ENCODE measurements around the gene CNTNAP2.
A peak's percentile ranks its signal among the peaks of the same experiment; 100 is the strongest.

CNTNAP2 gene

DNA sequence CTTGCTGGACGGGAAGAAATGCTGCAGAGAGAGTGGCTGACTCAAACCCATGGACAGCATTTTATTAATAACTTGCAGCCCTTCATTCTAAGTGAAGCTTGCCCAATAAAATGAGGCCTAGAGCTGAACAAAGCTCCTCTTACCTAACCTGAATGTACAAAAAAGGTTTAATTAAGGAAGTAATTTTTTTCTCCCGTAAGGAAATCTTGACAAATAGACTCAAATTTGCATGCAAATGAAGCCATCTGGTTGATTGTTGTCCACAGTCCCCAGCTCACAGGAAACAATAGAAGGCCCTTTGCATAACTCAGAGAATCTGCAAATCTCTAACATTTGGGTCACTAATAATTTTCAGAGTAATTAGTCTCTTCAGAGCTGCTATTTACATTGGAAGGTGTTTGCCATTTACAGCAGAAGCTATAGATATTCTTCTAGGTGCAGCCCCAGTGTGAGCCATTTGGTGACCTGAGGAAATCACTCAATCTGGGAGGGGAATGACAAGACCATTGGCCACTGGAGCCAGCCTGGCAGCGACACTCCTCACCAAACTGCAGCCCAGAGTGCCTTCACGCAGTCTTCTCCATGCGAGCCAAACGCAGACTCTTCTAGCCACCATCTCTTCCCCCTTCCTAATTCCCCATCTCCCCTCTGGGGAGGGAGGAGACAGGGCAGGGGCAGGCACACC, 1991.0 kb downstream of the CNTNAP2 start:
- DNase-seq (ENCODE audit: low read depth): no peak

DNA sequence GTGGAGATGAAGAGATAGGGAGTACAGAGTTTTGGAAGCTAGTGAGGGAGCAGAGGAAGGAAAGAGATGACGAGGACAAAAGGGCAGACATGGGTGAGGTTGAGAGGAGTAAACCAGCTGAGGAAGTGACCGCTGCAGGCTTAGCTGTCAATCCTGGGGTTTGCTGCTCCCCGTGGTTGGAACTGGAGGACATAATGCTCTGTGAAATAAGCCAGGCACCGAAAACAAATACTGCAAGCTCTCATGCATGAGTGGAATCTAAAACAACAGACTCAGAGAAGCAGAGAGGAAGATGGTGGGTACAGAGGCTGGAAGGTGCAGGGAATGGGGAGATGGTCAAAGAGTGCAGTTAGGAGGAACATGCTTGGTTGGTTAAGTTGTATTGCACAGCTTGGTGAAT, 1991.8 kb downstream of the CNTNAP2 start:
- no peak for DNase-seq (ENCODE audit: low read depth)

DNA sequence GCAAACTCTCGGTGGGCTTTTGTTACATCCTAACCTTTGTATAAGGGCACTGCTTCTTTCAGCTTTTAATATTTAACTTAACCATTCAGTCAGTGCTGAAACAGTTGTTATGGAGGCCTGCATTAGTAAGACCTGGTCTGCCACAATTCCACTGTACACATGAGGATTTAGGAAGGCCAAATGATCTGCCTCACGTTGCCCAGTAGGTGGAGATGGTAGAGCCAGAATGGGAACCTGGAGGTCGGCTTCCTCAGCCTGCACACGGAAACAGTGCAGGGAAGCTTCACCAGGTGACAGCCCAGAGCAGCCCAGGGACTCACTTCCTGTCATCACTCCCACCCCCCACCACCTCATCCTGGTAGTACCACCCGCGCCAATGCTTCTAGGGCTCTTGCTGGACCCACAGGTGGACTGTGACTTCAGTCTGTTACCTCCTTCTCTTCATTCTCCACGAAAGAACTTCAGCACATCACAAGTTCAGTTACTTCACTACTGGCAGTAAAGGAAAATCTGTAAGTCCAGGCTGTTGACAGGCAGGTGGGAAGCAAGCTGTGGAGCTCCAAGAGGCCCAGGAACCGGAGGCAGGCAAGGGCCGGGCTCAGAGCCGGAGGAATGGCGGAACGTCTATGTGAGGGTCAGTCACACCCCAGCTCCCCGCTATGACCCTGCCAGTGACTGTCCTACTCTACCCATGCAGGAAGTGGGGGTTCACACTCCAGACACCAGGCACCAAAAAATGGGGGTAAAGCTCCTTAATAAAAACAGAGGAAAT, 1993.7 kb downstream of the CNTNAP2 start:
- peak; percentile 6 for DNase-seq (ENCODE audit: low read depth)

DNA sequence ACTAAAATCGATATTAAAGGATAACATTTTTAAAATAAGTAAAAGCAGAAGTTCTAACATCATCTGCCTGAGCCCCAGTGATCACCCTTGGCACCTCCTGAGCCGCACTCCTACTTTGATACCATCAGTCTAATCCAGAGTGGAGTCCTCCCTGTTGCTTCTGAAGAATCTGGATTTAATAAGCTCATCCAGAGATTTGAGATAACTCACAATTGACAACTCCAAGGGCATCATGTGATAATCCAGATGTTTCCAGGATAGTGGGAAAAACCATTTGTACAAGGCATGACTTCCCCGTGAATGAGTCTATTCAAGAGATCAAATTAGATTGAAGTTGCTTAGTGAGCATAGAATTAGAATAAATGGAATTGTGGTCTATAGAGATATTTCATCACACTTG, 1998.2 kb downstream of the CNTNAP2 start:
- DNase-seq (ENCODE audit: low read depth): no peak

DNA sequence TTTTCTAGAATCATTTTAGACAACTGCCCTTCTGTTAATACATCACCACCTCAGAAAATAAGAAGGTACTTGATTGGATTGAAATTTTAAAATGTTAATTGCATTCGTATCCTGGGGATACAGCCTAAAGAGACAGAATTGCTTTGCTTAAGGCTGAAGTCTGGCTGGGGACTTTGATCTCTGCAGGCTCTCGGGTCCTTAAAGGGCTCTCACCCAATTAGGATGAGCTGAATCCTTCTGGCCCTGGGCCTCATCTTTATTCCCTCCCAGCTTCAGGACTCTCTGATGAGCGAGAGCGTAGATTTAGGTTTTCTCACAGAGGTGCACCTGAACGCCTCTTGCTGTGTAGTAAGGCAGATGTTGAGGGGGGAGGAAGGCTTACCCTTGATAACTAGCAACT, 1998.7 kb downstream of the CNTNAP2 start:
- DNase-seq (ENCODE audit: low read depth): no peak

DNA sequence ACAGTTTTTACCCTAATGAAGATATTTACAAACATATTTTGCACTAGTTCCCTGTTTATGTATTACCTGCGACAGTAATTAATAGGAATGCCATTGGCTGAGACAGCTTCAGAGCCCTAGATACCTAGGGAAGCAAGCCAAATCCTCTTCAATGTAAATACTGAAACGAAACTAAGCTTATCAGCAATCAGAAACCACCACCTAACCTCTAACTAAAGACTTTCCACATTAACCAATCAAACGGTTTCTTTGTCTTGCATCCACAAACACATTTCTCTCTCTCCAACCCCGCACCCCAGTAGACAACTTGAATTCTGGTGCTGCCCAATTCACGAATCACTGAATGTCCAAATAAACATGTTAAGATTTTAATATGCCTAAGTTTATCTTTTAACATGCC, 1999.6 kb downstream of the CNTNAP2 start:
- no peak for DNase-seq (ENCODE audit: low read depth)

DNA sequence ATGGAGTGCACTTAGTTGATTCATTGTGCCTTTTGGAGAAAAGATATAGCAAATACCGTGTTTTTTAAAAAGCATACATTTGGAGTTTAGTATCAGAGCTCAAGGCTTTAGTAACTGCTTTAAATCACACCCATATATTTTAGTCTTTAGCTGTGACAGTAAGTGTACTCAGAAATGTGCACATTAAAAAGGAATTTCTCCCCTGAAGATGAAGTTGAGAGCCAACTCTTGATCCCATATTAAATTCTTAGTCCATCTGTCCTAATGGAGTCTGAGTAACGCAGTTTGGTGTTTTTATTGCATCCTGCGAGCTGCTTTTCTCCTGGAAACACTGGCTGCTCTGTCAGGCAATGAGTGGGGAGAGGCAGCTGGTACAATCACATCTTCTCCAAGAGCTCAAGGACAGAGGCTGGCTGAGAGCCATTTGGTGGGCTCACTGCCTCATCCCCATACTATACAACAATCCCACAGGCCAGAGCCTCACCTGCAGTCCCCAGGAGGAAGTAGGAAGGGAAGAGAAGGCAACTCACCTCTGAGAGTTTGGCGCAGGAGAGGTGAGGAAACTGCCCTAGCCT, 2000.3 kb downstream of the CNTNAP2 start:
- no peak for DNase-seq (ENCODE audit: low read depth)

DNA sequence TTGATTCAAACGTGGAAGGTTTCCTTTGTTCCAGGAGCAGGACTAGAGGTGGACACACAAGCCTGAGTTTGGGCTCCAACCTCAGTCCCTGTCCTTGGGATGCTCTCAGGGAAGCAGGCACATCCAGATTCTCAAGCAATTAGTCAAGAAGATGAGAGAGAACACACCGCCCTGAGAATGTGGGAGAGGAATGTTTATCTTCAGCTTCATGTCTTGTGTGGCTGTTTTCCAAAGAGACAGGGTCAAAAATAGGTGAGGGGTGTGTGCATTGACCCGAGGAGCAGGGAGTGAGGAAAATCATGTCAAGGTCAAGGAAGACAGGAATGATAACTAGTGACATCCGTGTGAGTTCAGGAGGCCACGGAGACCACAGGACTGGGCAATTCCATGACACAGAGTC, 2001.8 kb downstream of the CNTNAP2 start:
- no peak for DNase-seq (ENCODE audit: low read depth)

DNA sequence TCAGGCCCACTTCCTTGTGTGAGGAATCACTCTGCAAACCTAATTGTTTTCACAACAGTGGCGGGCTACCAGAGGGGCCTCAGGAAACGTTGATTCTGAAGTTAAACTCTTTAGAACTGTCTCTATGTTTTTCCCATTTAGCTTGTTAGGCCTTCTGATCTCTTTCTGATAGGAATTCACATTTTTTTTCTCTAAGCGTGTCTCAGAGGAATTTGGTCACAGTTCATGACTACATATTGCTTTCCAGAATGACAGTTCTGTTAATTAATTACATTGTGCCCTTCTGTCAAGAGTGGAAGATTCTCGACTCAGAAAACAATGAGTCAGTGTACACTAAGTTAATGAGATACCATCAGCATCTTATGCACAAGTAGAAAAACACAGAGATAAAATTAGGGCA, 2004.8 kb downstream of the CNTNAP2 start:
- DNase-seq (ENCODE audit: low read depth): no peak

DNA sequence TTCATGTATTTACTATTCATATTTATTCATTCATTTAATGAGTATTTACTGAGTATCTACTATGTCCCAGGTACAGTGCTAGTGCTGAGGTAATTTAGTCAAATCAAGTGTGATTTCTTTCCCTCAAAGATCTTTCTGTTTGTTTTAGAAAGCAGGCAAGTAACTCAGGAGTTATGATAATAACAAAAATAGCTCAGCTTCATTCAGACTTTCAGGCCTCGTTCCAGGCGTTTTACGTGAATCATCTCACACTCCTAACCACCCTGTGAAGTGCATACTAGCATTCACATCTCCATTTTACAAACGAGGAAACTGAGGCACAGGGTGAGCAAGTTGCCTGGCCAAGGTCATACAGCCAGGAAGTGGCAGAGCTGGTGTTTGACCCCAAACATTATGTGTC, 2005.2 kb downstream of the CNTNAP2 start:
- DNase-seq (ENCODE audit: low read depth): no peak

DNA sequence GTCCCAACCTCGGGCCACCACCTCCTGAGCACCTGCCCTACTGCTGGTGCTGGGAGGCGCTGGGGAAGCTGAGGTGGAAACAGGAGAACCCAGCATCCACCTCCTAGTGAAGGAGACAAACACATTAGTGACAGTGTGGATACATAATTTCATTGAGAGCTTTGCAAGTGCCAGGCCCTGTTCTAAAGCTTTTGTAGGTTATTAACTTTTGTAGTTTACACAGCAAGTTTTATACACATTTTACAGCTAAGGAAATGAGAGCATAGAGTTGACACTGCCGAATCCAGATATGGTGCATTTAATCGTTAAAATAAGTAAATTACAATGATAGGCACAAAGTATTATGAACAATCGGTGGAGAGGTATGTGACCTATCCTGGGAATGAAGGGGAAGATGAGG, 2007.9 kb downstream of the CNTNAP2 start:
- DNase-seq (ENCODE audit: low read depth): no peak

DNA sequence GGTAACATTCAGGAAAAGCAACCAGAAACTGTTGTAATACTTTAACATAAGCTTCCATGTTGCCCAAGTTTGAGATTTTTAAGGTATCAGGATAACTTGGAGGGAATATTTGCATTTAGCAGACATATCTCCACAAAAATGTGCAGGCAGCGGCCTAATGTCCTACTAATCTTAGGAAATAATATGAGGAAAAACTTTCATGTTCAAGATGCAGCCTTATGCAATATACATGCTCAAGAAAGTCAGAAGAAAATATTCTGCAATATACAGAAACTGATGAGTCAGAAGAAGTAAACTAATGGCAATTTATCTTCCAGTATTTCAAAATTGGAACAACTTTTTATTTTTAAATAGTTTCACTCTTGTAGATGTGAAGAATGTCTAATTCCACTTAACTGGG, 2010.8 kb downstream of the CNTNAP2 start:
- no peak for DNase-seq (ENCODE audit: low read depth)

DNA sequence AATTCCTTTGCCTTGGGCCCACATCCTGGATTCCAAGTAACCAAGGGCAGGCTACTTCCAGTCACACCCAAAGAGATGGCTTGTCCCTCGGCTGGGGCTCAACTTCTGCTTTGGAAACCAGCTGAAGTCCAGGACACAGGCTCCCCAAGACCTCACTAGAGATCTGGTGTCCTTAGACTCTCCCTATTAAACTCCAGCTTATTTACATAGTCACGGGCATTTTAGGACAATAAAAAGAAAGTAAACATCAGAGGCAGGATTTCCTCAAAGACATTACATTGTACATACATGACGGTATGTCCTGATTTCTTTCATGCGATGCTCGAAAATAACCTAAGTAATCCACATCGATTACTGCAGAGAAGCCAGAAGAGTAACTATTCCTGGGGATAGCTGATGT, 2012.4 kb downstream of the CNTNAP2 start:
- DNase-seq (ENCODE audit: low read depth): no peak

DNA sequence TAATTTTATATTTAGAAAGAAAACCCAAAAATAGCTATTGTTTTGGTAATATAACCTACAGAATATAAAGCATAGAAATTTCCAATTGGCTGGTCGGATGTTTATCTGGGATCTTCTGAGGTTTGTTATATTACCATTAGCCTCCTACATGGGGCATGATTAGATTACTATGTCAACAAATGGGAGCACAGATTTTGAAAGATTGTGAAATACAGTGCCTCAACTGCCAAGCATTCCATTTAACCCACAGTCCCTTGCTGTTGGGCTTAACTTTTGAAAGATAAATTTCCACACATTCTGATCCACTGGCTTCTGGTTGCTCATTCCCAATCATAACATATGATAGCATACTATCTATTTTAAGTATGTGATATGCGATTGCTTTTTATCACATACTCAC, 2018.5 kb downstream of the CNTNAP2 start:
- DNase-seq (ENCODE audit: low read depth): no peak

DNA sequence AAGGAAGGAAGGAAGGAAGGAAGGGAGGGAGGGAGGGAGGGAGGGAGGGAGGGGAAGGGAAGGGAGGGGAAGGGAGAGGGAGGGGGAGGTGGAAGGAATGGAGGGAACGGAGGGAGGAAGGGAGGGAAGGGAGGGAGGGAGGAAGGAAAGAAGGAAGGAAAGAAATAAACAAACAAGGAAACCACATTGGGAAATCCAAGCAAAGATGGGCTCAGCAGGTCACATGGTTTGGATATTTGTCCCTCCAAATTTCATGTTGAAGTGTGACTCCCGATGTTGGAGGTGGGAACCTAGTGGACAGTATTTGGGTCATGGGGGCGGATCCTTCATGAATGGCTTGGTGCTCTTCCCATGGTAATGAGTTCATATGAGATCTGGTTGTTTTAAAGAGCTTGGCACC, 2019.4 kb downstream of the CNTNAP2 start:
- DNase-seq (ENCODE audit: low read depth): no peak

DNA sequence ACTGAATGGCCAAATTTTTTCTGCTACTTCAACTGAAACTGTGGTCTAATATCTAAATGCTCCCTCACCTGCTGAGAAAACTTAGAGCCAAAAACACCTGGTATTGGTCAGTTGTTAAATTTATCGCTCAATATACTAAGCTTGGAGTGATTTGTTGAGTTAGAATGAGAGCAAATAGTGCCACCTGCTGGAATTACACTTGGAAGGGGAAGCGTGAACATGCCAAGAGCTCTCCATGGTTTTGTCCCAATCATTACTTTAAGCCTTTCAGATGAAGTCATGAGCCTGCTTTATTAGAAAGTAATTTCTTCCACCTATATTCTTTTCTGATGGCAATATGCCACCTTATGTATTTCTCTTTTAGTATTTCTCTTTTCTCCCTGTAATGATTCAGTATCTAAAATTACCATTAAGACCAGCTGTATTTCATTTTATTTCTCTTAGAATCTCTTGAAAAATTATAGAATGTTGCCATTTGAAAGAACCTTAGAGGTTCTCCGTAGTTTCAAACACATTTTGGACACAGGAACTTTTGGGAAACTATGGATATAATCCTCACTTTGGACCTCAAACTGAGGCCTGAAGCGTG, 2026.2 kb downstream of the CNTNAP2 start:
- peak; percentile 39 for DNase-seq (ENCODE audit: low read depth)

DNA sequence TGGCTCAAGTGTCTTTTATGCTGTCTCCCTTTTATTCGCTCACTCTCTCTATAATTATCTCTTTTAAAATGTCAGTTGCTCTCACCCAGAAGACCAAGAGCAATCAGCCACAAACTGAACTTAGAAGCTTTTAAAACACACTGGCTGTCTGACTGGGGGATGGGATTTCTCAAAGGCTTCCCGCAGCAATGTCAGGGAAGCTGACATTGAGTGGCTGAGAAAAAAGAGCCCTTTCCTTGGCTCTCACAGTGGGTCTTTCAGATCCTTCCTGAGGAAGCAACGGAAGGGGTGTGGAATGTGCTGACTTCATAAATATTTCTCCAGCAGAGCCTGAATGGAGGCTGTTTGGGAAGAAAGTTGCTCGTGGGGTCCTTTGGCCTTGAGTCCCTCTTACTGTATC, 2028.2 kb downstream of the CNTNAP2 start:
- DNase-seq (ENCODE audit: low read depth): peak; percentile 2

DNA sequence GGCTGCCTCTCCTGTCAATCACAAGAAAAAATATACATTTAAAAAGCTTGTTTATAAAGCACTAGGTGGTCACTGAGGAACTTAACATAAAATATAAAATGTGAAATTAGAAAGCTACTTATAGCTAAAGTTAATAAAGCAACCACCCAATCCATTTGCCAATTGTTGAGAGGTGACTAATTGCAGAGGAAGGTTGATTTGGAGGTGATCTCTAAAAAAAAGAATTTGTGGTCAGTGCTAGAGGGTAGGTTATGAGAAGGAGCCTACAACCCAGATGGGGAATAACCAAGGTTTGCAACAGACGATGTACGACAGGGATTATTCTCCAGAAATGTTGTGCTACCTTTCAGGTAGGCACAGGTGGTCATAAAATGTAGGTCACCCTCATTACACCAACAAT, 2029.7 kb downstream of the CNTNAP2 start:
- DNase-seq (ENCODE audit: low read depth): peak; percentile 43

DNA sequence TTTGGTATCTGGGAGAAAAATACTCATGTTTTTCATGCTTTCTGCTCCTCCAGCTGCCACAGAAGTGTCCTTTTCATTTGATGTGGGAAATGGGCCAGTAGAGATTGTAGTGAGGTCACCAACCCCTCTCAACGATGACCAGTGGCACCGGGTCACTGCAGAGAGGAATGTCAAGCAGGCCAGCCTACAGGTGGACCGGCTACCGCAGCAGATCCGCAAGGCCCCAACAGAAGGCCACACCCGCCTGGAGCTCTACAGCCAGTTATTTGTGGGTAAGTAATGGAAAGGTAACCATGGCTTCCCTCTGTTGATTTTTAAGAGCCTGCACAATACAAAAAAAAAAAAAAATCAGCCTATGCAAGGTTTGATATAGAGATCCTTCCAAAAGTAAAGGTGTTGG, 2030.8 kb downstream of the CNTNAP2 start:
- DNase-seq (ENCODE audit: low read depth): no peak

DNA sequence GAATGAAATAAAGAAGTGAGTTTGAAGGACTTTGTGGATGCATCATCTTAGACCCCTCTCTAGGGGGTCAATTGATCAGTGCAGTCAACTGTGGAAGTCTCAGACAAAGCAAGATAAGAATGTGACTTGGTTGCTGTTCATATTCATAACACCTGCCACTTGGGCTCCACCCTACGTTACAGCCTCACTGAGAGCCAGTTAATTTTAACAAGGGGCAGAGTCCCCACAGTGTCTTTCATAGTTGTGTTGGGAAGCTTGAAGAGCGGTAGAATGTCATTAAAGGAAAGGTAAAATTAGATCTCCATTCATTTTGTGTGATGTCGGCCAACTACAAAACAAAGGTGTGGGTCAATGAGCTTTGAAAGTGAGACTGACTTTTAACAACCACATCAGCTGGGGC, 2031.9 kb downstream of the CNTNAP2 start:
- no peak for DNase-seq (ENCODE audit: low read depth)

DNA sequence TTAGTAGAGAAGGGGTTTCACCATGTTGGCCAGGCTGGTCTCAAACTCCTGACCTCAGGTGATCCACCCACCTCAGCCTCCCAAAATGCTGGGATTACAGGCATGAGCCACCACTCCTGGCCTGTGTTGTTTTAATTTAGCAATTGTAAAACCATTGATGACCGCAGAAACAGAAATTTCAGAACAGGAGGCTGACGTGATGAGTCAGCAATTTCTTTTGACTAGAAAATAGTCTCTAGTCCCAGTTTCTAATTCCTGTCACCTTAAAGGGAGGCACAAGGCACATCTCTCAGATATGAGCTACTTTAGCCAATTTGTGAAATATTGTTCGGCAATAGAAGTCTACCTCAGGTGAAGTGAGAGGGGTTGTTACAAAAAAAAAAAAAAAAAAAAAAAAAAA, 2033.1 kb downstream of the CNTNAP2 start:
- no peak for DNase-seq (ENCODE audit: low read depth)

DNA sequence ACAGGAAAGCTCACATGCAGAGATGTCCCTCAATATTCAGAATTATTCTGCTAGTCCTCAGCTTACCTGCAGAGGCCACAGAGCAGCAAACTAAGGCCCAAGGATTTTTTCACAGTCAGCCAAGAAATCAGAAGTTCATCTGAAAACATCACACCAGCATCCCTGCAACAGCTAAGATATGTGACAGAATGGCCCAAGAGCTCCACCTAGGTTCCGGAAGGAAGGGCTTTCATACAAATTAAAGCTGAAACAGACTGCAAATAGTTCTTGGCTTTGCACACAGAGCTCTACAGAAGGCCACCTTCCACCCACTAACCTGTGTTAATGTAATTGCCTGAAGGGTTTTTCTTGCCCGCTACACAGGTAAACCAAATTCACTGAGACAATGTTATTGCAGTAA, 2035.2 kb downstream of the CNTNAP2 start:
- DNase-seq (ENCODE audit: low read depth): peak; percentile 9

DNA sequence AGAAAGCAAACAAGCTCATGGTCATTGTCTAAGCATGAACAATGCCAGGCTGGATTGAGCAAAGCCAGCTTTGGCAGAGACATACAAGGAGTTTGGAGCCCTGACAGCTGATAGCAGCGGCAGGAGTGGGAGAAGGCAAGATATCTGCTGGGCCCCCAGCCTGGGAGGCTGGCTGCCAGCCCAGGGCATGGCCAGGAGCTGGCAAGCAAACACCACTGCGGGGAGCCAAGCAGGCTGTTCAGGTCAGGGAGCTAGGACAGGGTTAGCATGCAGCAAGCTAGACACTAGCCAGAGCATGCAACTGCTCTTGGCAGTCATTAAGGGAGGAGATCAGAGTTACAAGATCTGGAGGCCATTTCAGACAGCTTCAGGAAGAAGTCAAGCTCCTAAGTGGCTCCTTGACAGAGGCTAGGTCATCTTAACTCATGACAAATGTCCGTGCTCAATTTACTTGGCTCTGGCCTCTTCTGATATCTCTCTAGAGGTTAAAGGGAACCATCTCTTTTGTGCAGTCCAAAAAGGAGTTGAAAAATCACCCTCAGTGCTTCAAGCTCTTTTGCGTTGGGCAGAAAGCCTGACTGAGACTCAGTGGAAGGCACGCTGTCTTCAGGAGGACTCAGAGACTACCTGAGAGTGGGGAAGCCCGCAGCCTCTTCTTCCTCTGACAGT, 2037.1 kb downstream of the CNTNAP2 start:
- no peak for DNase-seq (ENCODE audit: low read depth)
